Activated naive CD4-positive, alpha-beta T cell (primary cell): Measurements from ENCODE around the gene TXNRD2.

Experiments used
- DNase-seq, 4 experiments: peaks; one replicate each; lab custom pipeline; 2025; lab: John Stamatoyannopoulos, UW

Gene TXNRD2

DNA sequence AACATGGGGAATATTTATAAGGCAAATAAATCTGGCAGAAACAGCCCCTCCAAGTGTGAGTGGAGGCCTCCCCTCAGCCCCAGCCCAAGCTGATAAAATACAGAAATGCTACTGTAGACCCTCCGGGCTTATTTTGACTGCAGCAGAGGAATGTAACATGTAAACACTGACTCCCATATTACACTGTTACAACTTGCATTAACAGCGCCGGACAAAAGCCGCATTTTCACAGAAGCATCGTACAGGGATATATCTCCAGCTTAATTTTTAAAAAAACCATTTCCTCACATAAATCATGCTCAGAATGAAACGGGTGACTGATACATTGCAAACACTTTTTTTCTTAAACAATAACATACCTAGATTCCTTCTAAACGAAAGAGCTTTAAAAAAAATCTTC lies 36.7 kb downstream of the TXNRD2 start:
- DNase-seq, result no peak

- DNase-seq, result no peak
Observed at GRCh38 chr22:19904174-19904856, 37.3 kb downstream of the TXNRD2 start.

GRCh38 chr22:19903513-19903912 lies 38.1 kb downstream of the TXNRD2 start:
- no peak for DNase-seq

- DNase-seq, result no peak
Observed at GRCh38 chr22:19903031-19903430, 38.6 kb downstream of the TXNRD2 start.

- no peak for DNase-seq
Observed at GRCh38 chr22:19902245-19902715, 39.3 kb downstream of the TXNRD2 start.

GRCh38 chr22:19901577-19902244 lies 39.9 kb downstream of the TXNRD2 start:
- no peak for DNase-seq

- DNase-seq, result no peak
Observed at GRCh38 chr22:19900707-19901436, 40.7 kb downstream of the TXNRD2 start.

GRCh38 chr22:19898831-19899567 lies 42.6 kb downstream of the TXNRD2 start:
- DNase-seq, result no peak

DNA sequence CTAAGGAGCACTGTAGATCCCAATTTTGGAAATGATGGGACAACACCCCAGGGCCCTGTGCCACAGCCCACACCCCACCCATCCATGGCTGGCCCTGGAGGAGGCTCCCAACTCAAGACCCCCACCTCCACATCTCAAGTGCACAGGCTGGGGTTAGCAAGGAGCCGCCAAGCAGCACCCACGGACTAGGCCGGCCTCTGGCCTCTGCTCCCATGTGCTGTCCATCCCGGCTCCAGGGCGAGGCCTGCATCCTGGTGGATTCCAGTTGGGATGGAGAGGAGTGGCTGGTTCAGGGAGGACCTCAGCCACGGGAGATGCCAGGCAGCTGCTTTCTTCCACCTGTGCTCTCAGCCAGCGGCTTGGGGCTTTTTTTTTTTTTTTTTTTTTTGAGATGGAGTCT lies 43.5 kb downstream of the TXNRD2 start:
- DNase-seq, result no peak

GRCh38 chr22:19897726-19898125 lies 43.9 kb downstream of the TXNRD2 start:
- no peak for DNase-seq

DNA sequence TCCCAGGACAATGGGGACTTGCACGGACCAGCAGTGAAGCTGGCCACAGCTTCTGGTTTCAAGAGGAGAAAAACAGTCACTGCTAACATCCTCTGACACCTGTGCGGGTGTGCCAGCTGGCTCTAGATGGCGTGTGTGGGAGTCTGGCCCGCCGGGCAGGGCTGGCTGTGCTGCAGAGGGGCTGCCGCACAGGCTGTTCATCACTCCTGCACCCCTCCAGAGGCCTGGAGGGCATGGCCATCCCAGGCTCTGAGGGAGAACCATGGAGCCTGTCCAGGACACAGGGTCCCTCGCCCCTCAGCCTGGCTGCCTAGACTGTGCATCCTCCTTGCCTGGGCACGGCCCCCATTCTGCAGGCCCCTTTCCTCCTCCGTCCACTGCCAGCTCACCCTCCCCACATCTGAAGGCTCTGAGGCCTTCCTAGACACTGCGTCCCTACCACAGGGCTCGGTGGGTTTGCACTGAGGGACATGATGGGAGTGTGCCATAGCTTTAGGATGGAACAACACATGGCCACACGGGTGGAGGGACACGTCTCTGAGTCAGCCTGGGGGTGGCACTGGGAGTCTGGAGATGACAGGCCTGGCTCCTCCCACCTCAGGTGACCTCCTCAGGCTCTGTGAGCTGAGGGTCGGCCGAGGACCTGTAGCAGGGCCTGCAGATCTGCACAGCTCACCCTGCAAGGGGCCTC lies 44.8 kb downstream of the TXNRD2 start:
- DNase-seq, result peak in 2 of 4 experiments; percentile 22 to 42

GRCh38 chr22:19895160-19895849 lies 46.3 kb downstream of the TXNRD2 start:
- no peak for DNase-seq

DNA sequence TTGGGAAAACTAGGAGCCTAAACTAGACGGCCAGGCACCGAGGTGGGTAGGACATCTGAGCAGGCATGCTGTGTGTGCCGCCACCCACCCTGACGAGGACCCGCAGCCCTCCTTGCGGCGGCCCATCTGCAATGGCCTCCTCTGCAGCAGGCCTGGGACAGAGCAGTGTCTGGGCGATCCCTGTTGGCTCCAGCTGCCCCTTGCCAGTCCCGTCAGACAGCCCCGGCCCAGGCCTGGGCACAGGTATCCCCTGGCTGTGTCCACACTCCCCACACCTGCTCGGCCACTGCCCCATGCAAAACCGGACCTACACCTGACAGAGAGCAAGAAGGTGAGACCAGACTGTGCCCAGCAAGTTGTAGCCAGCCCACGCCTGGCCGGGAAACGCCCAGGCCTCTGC lies 48.3 kb downstream of the TXNRD2 start:
- no peak for DNase-seq

GRCh38 chr22:19892925-19893324 lies 48.7 kb downstream of the TXNRD2 start:
- DNase-seq, result no peak

DNA sequence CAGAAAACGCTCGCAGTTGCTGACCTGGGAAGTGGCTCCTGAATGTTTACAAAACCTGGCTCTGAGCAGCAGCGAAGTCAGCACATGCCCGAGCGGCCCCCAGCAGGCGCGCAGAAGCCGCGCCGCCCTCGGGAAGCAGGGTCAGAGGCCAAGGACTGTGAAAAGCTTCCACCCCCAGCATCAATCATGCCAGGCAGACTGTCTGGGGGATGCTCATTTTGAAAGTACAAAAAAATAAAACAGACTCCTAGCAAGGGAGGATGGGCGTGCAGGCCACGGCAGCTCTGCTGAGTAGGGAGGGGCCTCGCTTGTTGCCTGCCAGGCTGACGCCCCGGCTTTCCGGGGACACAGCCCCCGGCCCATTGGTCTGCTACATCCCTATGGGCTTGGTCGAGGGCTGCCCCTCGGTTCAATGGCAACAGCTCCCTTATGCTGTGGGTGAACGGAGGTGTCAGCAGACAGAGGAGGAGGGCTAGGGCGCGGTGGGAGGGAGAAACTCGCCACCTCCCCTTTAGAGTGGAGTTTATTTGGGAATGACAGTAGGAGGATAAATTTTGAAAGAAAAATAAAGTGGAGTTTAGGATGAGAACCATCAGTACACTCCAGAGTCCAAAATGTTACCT lies 49.2 kb downstream of the TXNRD2 start:
- peak in 2 of 4 experiments; percentile 56 to 58 for DNase-seq

DNA sequence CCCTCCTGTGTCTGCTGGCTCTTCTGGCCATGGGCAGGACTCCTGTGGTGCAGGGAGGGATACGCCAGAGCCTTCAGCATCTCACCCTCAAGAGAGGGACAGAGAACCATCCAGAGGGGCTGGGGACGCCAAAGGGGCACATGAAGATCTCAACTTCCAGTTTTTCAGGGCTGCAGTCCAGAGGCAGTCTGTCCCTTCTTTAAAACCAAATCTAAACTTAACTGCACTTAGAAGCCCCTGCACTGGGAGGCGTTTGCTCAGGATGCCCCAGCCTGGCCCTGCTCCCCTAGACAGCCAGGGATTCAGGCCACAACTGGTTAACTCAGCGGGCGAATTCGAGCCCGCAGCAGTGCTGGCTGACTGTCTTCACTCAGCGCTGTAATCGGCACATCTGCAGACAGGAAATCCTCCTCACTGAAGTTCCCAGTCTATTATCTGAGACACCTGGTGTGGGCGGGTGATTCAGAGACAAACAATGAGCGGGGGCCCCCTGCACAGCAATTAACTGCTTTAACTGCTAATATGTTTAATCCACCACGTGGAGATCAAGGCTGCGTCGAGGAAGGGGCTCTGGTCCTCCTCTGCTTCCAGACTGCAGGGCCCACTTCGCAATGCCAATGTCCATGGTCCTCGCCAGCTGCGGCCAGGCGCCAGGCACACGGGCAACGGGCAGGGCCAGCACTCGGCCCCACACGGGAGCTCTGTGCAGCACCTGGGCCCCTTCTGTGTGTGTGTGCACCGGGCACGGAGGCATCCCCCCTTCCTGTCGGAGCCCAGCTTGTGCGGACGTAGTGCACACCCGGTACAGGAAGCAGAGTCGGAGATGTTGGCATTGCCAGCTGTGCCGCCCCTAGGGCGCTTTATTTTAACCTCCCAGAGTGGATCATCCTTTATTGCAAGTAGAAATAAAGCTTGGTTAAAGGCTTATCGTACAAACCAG lies 50.0 kb downstream of the TXNRD2 start:
- DNase-seq, result peak; percentile 29 to 74 (median 66)

- no peak for DNase-seq
Observed at GRCh38 chr22:19890502-19891316, 50.9 kb downstream of the TXNRD2 start.

- DNase-seq, result peak in 1 of 4 experiments; percentile 28
Observed at GRCh38 chr22:19889951-19890350, 51.7 kb downstream of the TXNRD2 start.
